Gastroesophageal sphincter (tissue), 4 donors: Measurements from ENCODE around the gene GTF2F2. TPM values are rescaled to one million over a fixed set of nuclear protein-coding genes. Genes with fewer than 3 reads are reported as not detected.
A peak's percentile ranks its signal among the peaks of the same experiment; 100 is the strongest.

ENCODE experiments used
- ATAC-seq: fragments of 150-250 bp; one replicate; pipeline ENCODE4 v1.9.1; 2016; ENCODE audit warnings: mild to moderate bottlenecking, moderate library complexity
- H3K27ac ChIP-seq, 4 donors: fragments of 200-600 bp; sonication (generic) in 3 of 4; 1 replicate in 3 of 4; 2 replicates in 1 of 4; pipeline ENCODE4 v1.5.1; 2016 to 2019
- H3K27me3 ChIP-seq: fragments of 200-600 bp; sonication (generic); one replicate; pipeline ENCODE4 v1.5.1; 2019
- H3K36me3 ChIP-seq, 2 donors: fragments of 200-600 bp; sonication (generic); one replicate each; pipeline ENCODE4 v1.5.1; 2019; ENCODE audit warnings: control low read depth in 1 of 2
- H3K4me1 ChIP-seq, 3 donors: fragments of 200-600 bp; sonication (generic); 1 replicate in 2 of 3; 2 replicates in 1 of 3; pipeline ENCODE4 v1.5.1; 2016 to 2019; ENCODE audit warnings: control low read depth in 2 of 3
- H3K4me3 ChIP-seq, 2 donors: fragments of 200-600 bp; sonication (generic); one replicate each; pipeline ENCODE4 v1.5.1; 2019; ENCODE audit warnings: mild to moderate bottlenecking in 1 of 2, moderate library complexity in 1 of 2
- H3K9me3 ChIP-seq, 3 donors: fragments of 200-600 bp; sonication (generic); one replicate each; pipeline ENCODE4 v1.5.1; 2017 to 2019; ENCODE audit warnings: control low read depth in 2 of 3
- CTCF ChIP-seq, 4 experiments: fragments of 200-600 bp in 2 of 4; fragments of 450-650 bp in 2 of 4; sonication (generic) in 1 of 4; IDR thresholded peaks; one replicate each; pipeline ENCODE4 v1.5.1; 2017 to 2019; ENCODE audit warnings: antibody characterized with exemption in 4 of 4, mild to moderate bottlenecking in 2 of 4, moderate library complexity in 2 of 4
- EP300 ChIP-seq: sonication (generic); formaldehyde crosslinking; IDR thresholded peaks from one replicate; pipeline ENCODE4 v1.6.1; 2017; ENCODE audit warnings: antibody characterized with exemption, mild to moderate bottlenecking
- POLR2A ChIP-seq, 2 donors: fragments of 450-650 bp; IDR thresholded peaks; one replicate each; pipeline ENCODE4 v1.6.1; 2017; ENCODE audit warnings: antibody characterized with exemption in 2 of 2, mild to moderate bottlenecking in 2 of 2, moderate library complexity in 1 of 2
- POLR2AphosphoS5 ChIP-seq: sonication (generic); formaldehyde crosslinking; IDR thresholded peaks from one replicate; pipeline ENCODE4 v1.6.1; 2017; ENCODE audit warnings: antibody characterized with exemption
- WGBS, 2 donors: methylation state at CpG; one replicate each; pipeline ENCODE4 v1.1.5; 2018; ENCODE audit warnings: low coverage in 1 of 2; 5-methylcytosine and 5-hydroxymethylcytosine counted together
- total RNA-seq, 4 donors: library from RNA; depleted of rRNA; stranded (reverse); fragments of >200 nt; gene quantifications; one replicate each; pipeline ENCODE4 v1.1.0, GENCODE V29; 2016

GTF2F2 gene
- total RNA-seq, 4 donors from 2014 or later, result 15.3 to 19.6 (median 17.7) TPM

- Histone ChIP-seq H3K9me3 (no peaks in the 10 kb centered on the region), H3K36me3 (no peaks in the 10 kb centered on the region), H3K27ac (no peak overlapping the region), H3K4me1 (peaks cover 0 to 14% (median 7%) of the 10 kb centered on the region in 3 donors), H3K27me3 (no peaks in the 10 kb centered on the region), H3K4me3 (no peak overlapping the region)
- TF ChIP-seq EP300 (no peak), POLR2A (IDR thresholded peaks at IDR 0.05) (no peak), POLR2AphosphoS5 (no peak), CTCF (IDR thresholded peaks at IDR 0.05) (no peak)
- WGBS, 2 donors, result 42 to 67% methylated on average over 3 to 4 of the region's 4 CpGs
- ATAC-seq, result peak; percentile 35
Measured at GRCh38 chr13:45320876-45321629, 200.7 kb downstream of the GTF2F2 start.

DNA sequence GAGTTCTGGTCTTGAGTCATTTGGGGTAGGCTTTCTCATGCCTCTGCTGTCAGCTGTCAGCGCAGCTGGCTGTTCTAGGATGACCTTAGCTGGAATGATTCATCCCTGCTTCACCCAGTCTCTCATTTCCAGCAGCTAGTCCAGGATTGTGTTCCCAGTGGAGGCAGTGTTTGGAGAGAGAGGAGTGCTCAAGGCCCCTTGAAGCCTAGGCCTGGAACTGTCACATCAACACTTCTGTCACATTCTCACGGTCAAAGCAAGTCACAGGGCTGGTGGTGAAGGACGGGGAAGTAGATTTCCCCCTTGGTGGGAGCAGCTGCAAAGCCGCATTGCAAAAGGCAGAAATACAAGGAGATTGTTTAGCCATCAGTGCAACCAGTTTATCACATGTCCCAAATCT lies 205.5 kb downstream of the GTF2F2 start:
- no peaks in the 10 kb centered on the region for H3K27me3 ChIP-seq
- H3K4me1 ChIP-seq, result peaks cover 0 to 45% (median 27%) of the 10 kb centered on the region in 3 donors
- no peak overlapping the region for H3K4me3 ChIP-seq
- H3K9me3 ChIP-seq, result no peaks in the 10 kb centered on the region
- ATAC-seq, result peak; percentile 72
- WGBS, 2 donors, result 45 to 54% methylated on average over 2 to 4 of the region's 4 CpGs
- no peaks in the 10 kb centered on the region for H3K36me3 ChIP-seq
- H3K27ac ChIP-seq, result peak overlapping the region in 3 of 4 donors; percentile 26 to 48 (median 34)
- no peak for TF ChIP-seq POLR2A (IDR thresholded peaks at IDR 0.05)
- peak; percentile 37 for TF ChIP-seq POLR2AphosphoS5
- no peak for TF ChIP-seq EP300

- H3K27ac ChIP-seq, result peak overlapping the region in 3 of 4 donors; percentile 0 to 63 (median 57)
- ATAC-seq, result no peak
- no peaks in the 10 kb centered on the region for H3K9me3 ChIP-seq
- H3K36me3 ChIP-seq, result no peaks in the 10 kb centered on the region
- peaks cover 0 to 58% (median 30%) of the 10 kb centered on the region in 3 donors for H3K4me1 ChIP-seq
- no peak overlapping the region for H3K4me3 ChIP-seq
- WGBS, 2 donors, result 92 to 94% methylated on average over 3 to 6 of the region's 9 CpGs
- no peaks in the 10 kb centered on the region for H3K27me3 ChIP-seq
- TF ChIP-seq CTCF (IDR thresholded peaks at IDR 0.05), result no peak
- TF ChIP-seq EP300, result no peak
- no peak for TF ChIP-seq POLR2A (IDR thresholded peaks at IDR 0.05)
- TF ChIP-seq POLR2AphosphoS5, result no peak
Measured at GRCh38 chr13:45327253-45327955, 207.1 kb downstream of the GTF2F2 start.

- ATAC-seq, result no peak
- WGBS, 2 donors, result 12 to 67% methylated on average over 1 to 3 of the region's 3 CpGs
- H3K27me3 ChIP-seq, result no peaks in the 10 kb centered on the region
- no peak overlapping the region for H3K4me3 ChIP-seq
- TF ChIP-seq POLR2AphosphoS5 (no peak), EP300 (no peak)
- H3K27ac ChIP-seq, result peak overlapping the region in 3 of 4 donors; percentile 56 to 63 (median 57)
- H3K4me1 ChIP-seq, result peaks cover 0 to 69% (median 35%) of the 10 kb centered on the region in 3 donors
- H3K36me3 ChIP-seq, result peaks cover 0 to 1% of the 10 kb centered on the region in 2 donors
- no peaks in the 10 kb centered on the region for H3K9me3 ChIP-seq
Measured at GRCh38 chr13:45328661-45329111, 208.4 kb downstream of the GTF2F2 start.

DNA sequence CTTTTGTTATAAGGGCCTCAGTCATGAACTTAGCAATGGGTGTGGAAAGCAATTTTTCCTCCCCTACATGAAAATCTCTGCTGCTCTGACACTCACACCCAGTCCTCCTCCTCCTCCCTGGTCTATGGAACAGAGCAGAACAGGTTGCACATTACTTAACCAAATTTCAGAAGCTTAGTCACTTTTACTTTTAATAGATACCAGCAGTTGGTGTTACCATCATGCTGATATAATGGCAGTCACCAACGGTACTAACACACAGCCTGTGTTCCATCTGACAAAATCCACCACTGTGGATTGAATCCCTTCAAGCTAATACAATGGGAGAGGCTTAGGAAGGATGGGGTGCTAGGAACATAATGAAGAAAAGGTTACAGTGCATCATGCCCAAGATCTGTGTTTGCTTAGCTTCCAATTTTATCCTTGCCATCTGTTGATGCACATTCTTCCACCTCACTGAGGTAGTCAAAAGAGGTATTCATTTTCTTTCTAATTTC lies 210.9 kb downstream of the GTF2F2 start:
- TF ChIP-seq CTCF (IDR thresholded peaks at IDR 0.05) (no peak), POLR2AphosphoS5 (no peak), POLR2A (IDR thresholded peaks at IDR 0.05) (no peak), EP300 (no peak)
- Histone ChIP-seq H3K4me3 (no peak overlapping the region), H3K4me1 (peaks cover 0 to 78% (median 31%) of the 10 kb centered on the region in 3 donors), H3K27me3 (no peaks in the 10 kb centered on the region), H3K27ac (peak overlapping the region in 1 of 4 donors; percentile 11), H3K36me3 (peaks cover 5 to 26% of the 10 kb centered on the region in 2 donors), H3K9me3 (no peaks in the 10 kb centered on the region)
- no peak for ATAC-seq
- WGBS, 2 donors, result 73% methylated on average over 1 of the region's 1 CpG; no CpG with 5 or more reads in 1 of the 2 donors
